ACHN (cell line): ENCODE results near the gene HSPBP1.
A peak's percentile ranks its signal among the peaks of the same experiment; 100 is the strongest.
"Not testable (repeated sequence)": the region's sequence is repeated elsewhere in the genome, so short reads cannot be mapped to it uniquely, and the experiment has no call there.

ENCODE experiments used
- DNase-seq: peaks from one replicate; pipeline ENCODE4 v3.0.0-alpha.2; 2015
- in situ Hi-C: cut with HindIII; loops from 2 replicates; pipeline ENCODE4 v1.10.0; 2017; ENCODE audit warnings: low sequenced_read_pairs, low pct_ligation_motif_present, low pct_unique_long_range_greater_than_20kb

HSPBP1 gene

GRCh38 chr19:55228015-55228391 is 51.9 kb downstream of the HSPBP1 start:
- in situ Hi-C loops = no loop called here
- no peak for DNase-seq

- in situ Hi-C loops = no loop called here
- DNase-seq = no peak
Observed at GRCh38 chr19:55227241-55228014, 52.5 kb downstream of the HSPBP1 start.

GRCh38 chr19:55226788-55227187 is 53.1 kb downstream of the HSPBP1 start:
- DNase-seq = no peak
- in situ Hi-C loops = no loop called here

GRCh38 chr19:55226273-55226672 is 53.6 kb downstream of the HSPBP1 start:
- in situ Hi-C loops = no loop called here
- no peak for DNase-seq

GRCh38 chr19:55225415-55225958 is 54.4 kb downstream of the HSPBP1 start:
- no peak for DNase-seq
- in situ Hi-C loops = no loop called here

GRCh38 chr19:55224679-55225414 is 55.1 kb downstream of the HSPBP1 start:
- in situ Hi-C loops = not testable (repeated sequence)

GRCh38 chr19:55224038-55224665 is 55.8 kb downstream of the HSPBP1 start:
- DNase-seq = no peak
- in situ Hi-C loops = no loop called here

More at GRCh38 chr19:55224679-55225414, 55.1 kb downstream of the HSPBP1 start:
- DNase-seq = not testable (repeated sequence)

GRCh38 chr19:55223291-55224037 is 56.4 kb downstream of the HSPBP1 start:
- in situ Hi-C loops = no loop called here

GRCh38 chr19:55220525-55220924 is 59.4 kb downstream of the HSPBP1 start:
- in situ Hi-C loops = no loop called here

More at GRCh38 chr19:55223291-55224037, 56.4 kb downstream of the HSPBP1 start:
- no peak for DNase-seq

GRCh38 chr19:55216461-55217198 is 63.3 kb downstream of the HSPBP1 start:
- in situ Hi-C loops = no loop called here

More at GRCh38 chr19:55220525-55220924, 59.4 kb downstream of the HSPBP1 start:
- peak; percentile 15 for DNase-seq

GRCh38 chr19:55213547-55213946 is 66.4 kb downstream of the HSPBP1 start:
- in situ Hi-C loops = no loop called here
- no peak for DNase-seq

More at GRCh38 chr19:55216461-55217198, 63.3 kb downstream of the HSPBP1 start:
- DNase-seq = peak; percentile 98

- in situ Hi-C loops = no loop called here
- DNase-seq = peak; percentile 68
Observed at GRCh38 chr19:55212447-55212846, 67.5 kb downstream of the HSPBP1 start.
